Heart left ventricle (tissue), 16 donors: ENCODE measurements around the gene TDRD9. TPM values are rescaled to one million over a fixed set of nuclear protein-coding genes. Genes with fewer than 3 reads are reported as not detected.

Experiments used
- ATAC-seq, 4 donors: fragments of 200-7000 bp; cut with Tn5 transposase; one replicate each; pipeline ENCODE4 v1.9.1; 2020 to 2022; ENCODE audit warnings: moderate library complexity in 4 of 4, mild to moderate bottlenecking in 3 of 4, moderate number of reproducible peaks in 1 of 4
- DNase-seq, 5 donors: peaks; one replicate each; pipeline ENCODE4 v3.0.0-alpha.2; 2020
- H3K27ac ChIP-seq, 12 donors: fragments of 200-600 bp; sonication (generic) in 4 of 12; one replicate each; pipeline versions ENCODE4 v1.5.0 to v1.8.0; 2016 to 2022; ENCODE audit warnings: mild to moderate bottlenecking in 2 of 12
- H3K27me3 ChIP-seq, 9 donors: fragments of 200-600 bp; sonication (generic) in 2 of 9; one replicate each; pipeline versions ENCODE4 v1.5.1 to v1.8.0; 2016 to 2022; ENCODE audit warnings: mild to moderate bottlenecking in 3 of 9
- H3K36me3 ChIP-seq, 9 donors: fragments of 200-600 bp; sonication (generic) in 2 of 9; one replicate each; pipeline versions ENCODE4 v1.5.0 to v1.8.0; 2018 to 2022; ENCODE audit warnings: mild to moderate bottlenecking in 2 of 9
- H3K4me1 ChIP-seq, 12 donors: fragments of 200-600 bp; sonication (generic) in 4 of 12; one replicate each; pipeline versions ENCODE4 v1.5.0 to v1.8.0; 2016 to 2022; ENCODE audit warnings: mild to moderate bottlenecking in 3 of 12
- H3K4me3 ChIP-seq, 12 donors: fragments of 200-600 bp; sonication (generic) in 4 of 12; one replicate each; pipeline versions ENCODE4 v1.5.0 to v1.8.0; 2017 to 2022; ENCODE audit warnings: mild to moderate bottlenecking in 9 of 12, moderate library complexity in 4 of 12
- H3K9me3 ChIP-seq, 12 donors: fragments of 200-600 bp; sonication (generic) in 4 of 12; one replicate each; pipeline versions ENCODE4 v1.5.0 to v1.8.0; 2016 to 2022; ENCODE audit warnings: mild to moderate bottlenecking in 1 of 12
- CTCF ChIP-seq, 12 donors: fragments of 200-600 bp; sonication (generic) in 4 of 12; IDR thresholded peaks; one replicate each; pipeline versions ENCODE4 v1.5.0 to v1.8.0; 2018 to 2022; ENCODE audit warnings: antibody characterized with exemption in 12 of 12, mild to moderate bottlenecking in 5 of 12
- POLR2A ChIP-seq, 2 donors: fragments of 450-650 bp; IDR thresholded peaks; one replicate each; pipeline ENCODE4 v1.6.1; 2017; ENCODE audit warnings: antibody characterized with exemption in 2 of 2, mild to moderate bottlenecking in 2 of 2, moderate library complexity in 2 of 2
- WGBS, 4 donors: extraction: QIAGEN DNeasy Blood & Tissue Kit in 2 of 4; methylation state at CpG; one replicate each; pipeline versions ENCODE4 v1.1.5 to v1.1.7; 2013 to 2018; 5-methylcytosine and 5-hydroxymethylcytosine counted together
- intact Hi-C, 10 donors: fragments of 100-400 bp; cut with DNase I; formaldehyde crosslinking; loops; one replicate each; pipeline versions ENCODE4 v1.11.1 to v1.14.2; 2022
- polyA plus RNA-seq, 2 donors: library from polyadenylated mRNA; stranded (reverse); fragments of 200-250 nt; gene quantifications; one replicate each; pipeline ENCODE4 v1.2.3, GENCODE V29; 2013
- total RNA-seq, 9 donors: library from RNA; depleted of rRNA in 2 of 9; stranded (reverse); fragments of >200 nt in 2 of 9; fragmentation: NEBNext Ultra II Directional in 3 of 9; extraction: Animal tissue kit (Norgen Biotek cat#: 25700) in 3 of 9; gene quantifications; one replicate each; pipeline versions ENCODE4 v1.1.0 to v1.2.4, GENCODE V29; 2016 to 2023
- donor health status: ischemic (EF 13 %, LVEDD 7.1; RV severe dilation, severe dysfunction).
- donor health status: healthy with polysubstance abuse.
- donor health status: DM: no; HTN: yes; CAD: no.
- donor health status: DM: no; HTN: no; CAD: no.
- donor health status: ischemic (EF 25% LVEDD 6.9; RV normal size, moderate dysfunction).
- donor health status: ischemic (EF 25% LVEDD 5.7; RV mildly dilated, moderate dysfunction).
- donor health status: healthy.
- donor health status: DM: yes; HTN: yes; CAD: no.
- donor health status: ischemic (EF 35%, LVEDD 5.7; RV mildly dilated, moderate dysfunction).
- donor health status: nonischemic (EF 11% LVEDD 7.7; RV severe dilation, severe dysfunction).
- donor health status: DM: yes; HTN: yes; CAD: no.
- donor health status: PGD.
- donor health status: ischemic (EF 29% LVEDD 5.4; RV normal size, mild dysfunction).
- donor health status: nonischemic (EF 23%, LVEDD 6.1; RV moderate dilation, normal function).

TDRD9 gene
- total and polyA plus RNA-seq, 11 donors = 1.1 to 9.6 (median 2.1) TPM

GRCh38 chr14:104085032-104085888 lies 157.0 kb downstream of the TDRD9 start, which contains the start of gene ASPG:
Gene ASPG (plus strand): TSS chr14:104085700. CDS start chr14:104085771, 71 bp downstream.
- Histone ChIP-seq H3K4me1 (peaks cover 0 to 48% (median 10%) of the 10 kb centered on the region in 12 donors), H3K27me3 (peaks cover 0 to 19% (median 11%) of the 10 kb centered on the region in 9 donors)
- peak; percentile 41 to 73 (median 54) for DNase-seq

GRCh38 chr14:104085889-104086201 lies 157.6 kb downstream of the TDRD9 start:
- ATAC-seq (no peak), DNase-seq (no peak)
- Histone ChIP-seq H3K4me3 (peak overlapping the region; percentile 4 to 55 (median 42)), H3K27ac (peak overlapping the region in 8 of 12 donors; percentile 5 to 73 (median 37)), H3K9me3 (peaks cover 0 to 5% (median 0%) of the 10 kb centered on the region in 12 donors), H3K27me3 (peaks cover 0 to 19% (median 11%) of the 10 kb centered on the region in 9 donors), H3K4me1 (peaks cover 0 to 48% (median 10%) of the 10 kb centered on the region in 12 donors), H3K36me3 (no peaks in the 10 kb centered on the region)
- TF ChIP-seq POLR2A (IDR thresholded peaks at IDR 0.05) = no peak
- TF ChIP-seq CTCF (IDR thresholded peaks at IDR 0.05) = no peak
- 27 to 64% (median 29%) methylated on average over 7 to 29 of the region's 29 CpGs; no CpG with 5 or more reads in 1 of the 4 donors for WGBS, 4 donors
- intact Hi-C loops = no loop called here

More at GRCh38 chr14:104085032-104085888, 157.0 kb downstream of the TDRD9 start, which contains the start of gene ASPG:
- H3K27ac ChIP-seq = peak within 1 kb of the TSS; percentile 24 to 73 (median 68)
- TF ChIP-seq CTCF (IDR thresholded peaks at IDR 0.05) = peak in 1 of 12 donors; percentile 6
- no peak for TF ChIP-seq POLR2A (IDR thresholded peaks at IDR 0.05)
- peaks cover 0 to 2% (median 0%) of the 10 kb centered on the region in 12 donors for H3K9me3 ChIP-seq
- ATAC-seq = peak in 3 of 4 donors; percentile 26 to 67 (median 65)
- intact Hi-C loops = no loop called here
- H3K4me3 ChIP-seq = peak within 1 kb of the TSS; percentile 4 to 55 (median 42)
- no peaks in the 10 kb centered on the region for H3K36me3 ChIP-seq
- 0 to 13% (median 9%) methylated on average over 1 to 68 of the region's 70 CpGs for WGBS, 4 donors

GRCh38 chr14:104086210-104086660 lies 158.0 kb downstream of the TDRD9 start:
- TF ChIP-seq CTCF (IDR thresholded peaks at IDR 0.05) = no peak
- TF ChIP-seq POLR2A (IDR thresholded peaks at IDR 0.05) = no peak
- ATAC-seq (peak in 2 of 4 donors; percentile 1 to 5), DNase-seq (peak in 3 of 5 donors; percentile 5 to 34 (median 16))
- intact Hi-C loops = no loop called here
- Histone ChIP-seq H3K9me3 (peaks cover 0 to 5% (median 0%) of the 10 kb centered on the region in 12 donors), H3K27me3 (peaks cover 0 to 19% (median 11%) of the 10 kb centered on the region in 9 donors), H3K27ac (peak overlapping the region in 11 of 12 donors; percentile 11 to 73 (median 49)), H3K36me3 (no peaks in the 10 kb centered on the region), H3K4me3 (peak overlapping the region in 9 of 12 donors; percentile 4 to 55 (median 43)), H3K4me1 (peaks cover 0 to 48% (median 10%) of the 10 kb centered on the region in 12 donors)
- WGBS, 4 donors = 66 to 89% (median 79%) methylated on average over 2 to 13 of the region's 13 CpGs
